SH-SY5Y (cell line): ENCODE measurements around the gene FBLN2.

Source experiments
- GATA2 ChIP-seq: IDR thresholded peaks from 2 replicates; pipeline ENCODE4 v1.6.1; 2011; ENCODE audit warnings: mild to moderate bottlenecking, low read depth, low read length
- GATA3 ChIP-seq: IDR thresholded peaks from 2 replicates; pipeline ENCODE4 v1.6.1; 2011; ENCODE audit warnings: low read depth, mild to moderate bottlenecking, low read length, moderate library complexity

DNA sequence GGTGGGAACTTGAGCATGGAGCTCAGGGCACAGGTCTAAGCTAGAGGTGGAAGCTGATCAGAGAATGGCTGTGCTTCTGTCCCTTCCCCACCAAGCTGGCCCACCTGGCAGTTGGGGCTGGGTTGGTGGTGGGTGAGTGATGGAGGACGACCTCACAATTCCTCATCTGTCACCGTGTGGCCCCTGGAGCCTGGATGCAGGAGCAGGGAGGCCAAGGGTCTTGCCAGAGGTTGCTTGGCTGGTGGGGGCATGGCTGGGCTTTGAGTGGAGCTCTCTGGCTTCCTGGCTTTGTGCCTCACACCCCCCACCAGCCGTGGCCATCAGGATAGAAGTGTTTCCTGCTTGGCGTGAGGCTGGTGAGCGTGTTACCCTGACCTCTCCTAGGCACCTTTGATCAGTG lies 36.0 kb downstream of the FBLN2 start:
- TF ChIP-seq GATA3 = no peak
- TF ChIP-seq GATA2 = no peak
